Mucosa of rectum (tissue), 2 donors: ENCODE data around the gene HNRNPR.
"Not testable (repeated sequence)": the region's sequence is repeated elsewhere in the genome, so short reads cannot be mapped to it uniquely, and the experiment has no call there.

Experiments
- H3K27ac ChIP-seq, 2 donors: one replicate each; pipeline ENCODE4 v1.7.0; 2013; ENCODE audit warnings: inconsistent platforms in 2 of 2, low read depth in 2 of 2, low read length in 2 of 2
- H3K27me3 ChIP-seq, 2 donors: one replicate each; pipeline ENCODE4 v1.7.0; 2013; ENCODE audit warnings: low read length in 2 of 2; ENCODE audit not compliant: control insufficient read depth in 2 of 2, insufficient read depth in 2 of 2
- H3K36me3 ChIP-seq, 2 donors: one replicate each; pipeline ENCODE4 v1.7.0; 2013; ENCODE audit warnings: low read length in 2 of 2; ENCODE audit not compliant: control insufficient read depth in 2 of 2, insufficient read depth in 2 of 2
- H3K4me1 ChIP-seq, 2 donors: one replicate each; pipeline ENCODE4 v1.7.0; 2013; ENCODE audit warnings: low read length in 2 of 2, mild to moderate bottlenecking in 1 of 2; ENCODE audit not compliant: control insufficient read depth in 2 of 2, insufficient read depth in 2 of 2
- H3K4me3 ChIP-seq, 2 donors: one replicate each; pipeline ENCODE4 v1.7.0; 2013; ENCODE audit warnings: low read length in 2 of 2
- H3K9ac ChIP-seq, 2 donors: one replicate each; pipeline ENCODE4 v1.7.0; 2013; ENCODE audit warnings: low read length in 2 of 2, low read depth in 1 of 2, mild to moderate bottlenecking in 1 of 2
- H3K9me3 ChIP-seq, 2 donors: one replicate each; pipeline ENCODE4 v1.7.0; 2013; ENCODE audit warnings: low read length in 2 of 2; ENCODE audit not compliant: control insufficient read depth in 2 of 2
- donor health status: healthy.
- donor health status: Normal muscosa, but diverticular disease.

HNRNPR gene

DNA sequence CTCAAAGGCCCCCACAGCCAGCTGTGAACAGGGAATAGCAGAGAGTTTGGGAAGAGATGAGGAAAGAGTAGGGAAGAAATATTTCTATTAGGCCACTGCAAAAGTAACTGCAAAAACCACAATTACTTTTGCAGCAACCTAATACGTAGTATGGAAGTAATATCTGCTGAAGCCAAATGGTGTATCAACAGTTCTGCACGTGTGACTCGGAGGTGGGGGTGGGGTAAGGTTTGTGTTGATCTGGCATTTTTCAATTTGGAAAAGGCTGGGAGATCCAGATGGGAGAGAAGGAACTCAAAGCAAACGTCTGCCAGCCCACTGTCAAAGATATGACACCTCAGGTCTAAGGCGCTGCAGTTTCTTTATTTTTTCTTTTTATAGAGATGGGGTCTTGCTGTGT, 36.6 kb upstream of the HNRNPR start:
- peaks cover 33 to 41% of the 10 kb centered on the region in 2 donors for H3K36me3 ChIP-seq
- H3K4me3 ChIP-seq = no peak overlapping the region
- H3K9ac ChIP-seq = no peak overlapping the region
- peaks cover 0 to 3% of the 10 kb centered on the region in 2 donors for H3K27me3 ChIP-seq
- H3K27ac ChIP-seq = no peak overlapping the region
- H3K4me1 ChIP-seq = peaks cover 5% of the 10 kb centered on the region in 2 donors
- H3K9me3 ChIP-seq = no peaks in the 10 kb centered on the region

DNA sequence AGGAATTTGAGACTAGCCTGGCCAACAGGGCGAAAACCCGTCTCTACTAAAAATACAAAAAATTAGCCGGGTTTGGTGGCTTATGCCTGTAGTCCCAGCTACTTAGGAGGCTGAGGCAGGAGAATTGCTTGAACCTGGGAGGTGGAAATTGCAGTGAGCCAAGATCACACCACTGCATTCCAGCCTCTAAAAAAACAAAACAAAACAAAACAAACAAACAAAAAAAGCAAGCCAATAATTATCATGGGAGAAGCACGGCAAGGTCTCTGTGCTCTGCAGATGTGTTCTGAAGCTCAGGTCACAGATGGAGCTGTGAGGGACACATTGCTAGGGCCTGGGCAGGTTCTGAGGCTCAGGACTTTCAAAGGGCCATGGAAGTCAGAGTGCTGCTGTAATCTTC, 36.2 kb upstream of the HNRNPR start:
- H3K9me3 ChIP-seq, H3K9ac ChIP-seq, H3K27me3 ChIP-seq, H3K27ac ChIP-seq, H3K4me1 ChIP-seq, H3K4me3 ChIP-seq: not testable (repeated sequence)
- peaks cover 28 to 36% of the 10 kb centered on the region in 2 donors for H3K36me3 ChIP-seq

DNA sequence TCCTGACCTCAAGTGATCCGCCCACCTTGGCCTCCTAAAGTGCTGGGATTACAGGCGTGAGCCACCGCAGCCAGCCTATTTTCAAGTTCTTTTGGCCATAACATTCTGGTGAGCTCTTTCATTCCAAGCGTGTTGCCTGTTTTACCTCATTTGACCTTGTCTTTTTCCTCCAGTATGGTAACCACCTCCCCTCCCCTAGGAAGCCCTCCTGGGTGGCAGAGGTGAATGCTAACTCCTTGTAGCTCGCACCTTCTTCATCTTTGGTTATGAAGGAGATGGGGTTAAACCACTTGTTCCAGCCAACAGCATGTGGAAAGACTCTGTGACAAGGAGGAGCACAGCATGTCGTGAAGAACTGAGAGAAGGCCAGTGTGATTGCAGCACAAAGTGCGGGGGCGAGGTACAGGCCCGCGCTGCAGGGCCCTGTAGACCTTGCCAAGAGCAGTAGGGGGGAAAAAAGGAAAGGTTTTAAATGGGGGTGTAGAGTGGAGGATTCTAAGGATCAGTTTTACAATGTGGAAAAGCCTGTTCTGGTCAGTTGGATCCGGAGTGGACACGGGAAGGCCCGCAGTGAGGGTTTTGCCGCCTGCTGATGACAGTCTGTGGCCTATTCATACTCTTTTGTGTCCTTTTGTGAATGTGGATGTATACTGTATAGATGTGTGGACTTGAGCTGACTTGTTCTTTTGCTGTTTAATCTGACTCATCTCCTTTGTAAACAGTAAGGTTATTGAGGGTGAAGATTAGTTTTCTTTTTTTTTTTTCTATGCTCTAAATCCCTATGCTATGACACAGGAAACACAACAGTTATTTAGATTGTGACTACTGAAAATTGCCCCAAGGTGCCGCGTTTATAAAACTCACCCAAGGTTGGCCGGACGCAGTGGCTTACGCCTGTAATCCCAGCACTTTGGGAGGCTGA, 33.1 kb upstream of the HNRNPR start:
- Histone ChIP-seq H3K9me3 (no peaks in the 10 kb centered on the region), H3K27me3 (no peaks in the 10 kb centered on the region), H3K36me3 (peaks cover 6 to 12% of the 10 kb centered on the region in 2 donors), H3K9ac (no peak overlapping the region), H3K4me1 (peaks cover 5% of the 10 kb centered on the region in 2 donors), H3K4me3 (no peak overlapping the region), H3K27ac (peak overlapping the region; percentile 32 to 73)

DNA sequence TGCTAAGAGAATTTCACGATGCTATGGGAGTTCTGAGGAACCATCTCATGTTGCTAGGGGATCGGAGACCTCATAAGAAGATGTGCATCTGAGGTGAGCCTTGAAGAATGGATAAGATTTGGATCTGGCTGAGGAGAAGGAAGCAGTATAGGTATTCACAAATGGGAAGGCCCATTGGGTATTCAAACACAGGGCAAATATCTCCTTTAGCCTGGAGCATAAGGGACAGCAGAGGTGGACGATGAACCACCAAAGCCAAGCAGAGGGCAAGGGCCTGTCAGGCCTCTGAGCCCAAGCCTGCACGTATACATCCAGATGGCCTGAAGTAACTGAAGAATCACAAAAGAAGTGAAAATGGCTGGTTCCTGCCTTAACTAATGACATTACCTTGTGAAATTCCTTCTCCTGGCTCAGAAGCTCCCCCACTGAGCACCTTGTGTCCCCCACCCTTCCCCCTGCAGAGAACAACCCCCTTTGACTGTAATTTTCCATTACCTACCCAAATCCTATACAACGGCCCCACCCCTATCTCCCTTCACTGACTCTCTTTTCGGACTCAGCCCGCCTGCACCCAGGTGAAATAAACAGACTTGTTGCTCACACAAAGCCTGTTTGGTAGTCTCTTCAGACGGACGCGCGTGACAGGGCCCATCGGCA, 30.1 kb upstream of the HNRNPR start:
- H3K27ac ChIP-seq, H3K9me3 ChIP-seq, H3K9ac ChIP-seq, H3K36me3 ChIP-seq, H3K27me3 ChIP-seq, H3K4me3 ChIP-seq: not testable (repeated sequence)
- H3K4me1 ChIP-seq = peaks cover 24 to 26% of the 10 kb centered on the region in 2 donors

DNA sequence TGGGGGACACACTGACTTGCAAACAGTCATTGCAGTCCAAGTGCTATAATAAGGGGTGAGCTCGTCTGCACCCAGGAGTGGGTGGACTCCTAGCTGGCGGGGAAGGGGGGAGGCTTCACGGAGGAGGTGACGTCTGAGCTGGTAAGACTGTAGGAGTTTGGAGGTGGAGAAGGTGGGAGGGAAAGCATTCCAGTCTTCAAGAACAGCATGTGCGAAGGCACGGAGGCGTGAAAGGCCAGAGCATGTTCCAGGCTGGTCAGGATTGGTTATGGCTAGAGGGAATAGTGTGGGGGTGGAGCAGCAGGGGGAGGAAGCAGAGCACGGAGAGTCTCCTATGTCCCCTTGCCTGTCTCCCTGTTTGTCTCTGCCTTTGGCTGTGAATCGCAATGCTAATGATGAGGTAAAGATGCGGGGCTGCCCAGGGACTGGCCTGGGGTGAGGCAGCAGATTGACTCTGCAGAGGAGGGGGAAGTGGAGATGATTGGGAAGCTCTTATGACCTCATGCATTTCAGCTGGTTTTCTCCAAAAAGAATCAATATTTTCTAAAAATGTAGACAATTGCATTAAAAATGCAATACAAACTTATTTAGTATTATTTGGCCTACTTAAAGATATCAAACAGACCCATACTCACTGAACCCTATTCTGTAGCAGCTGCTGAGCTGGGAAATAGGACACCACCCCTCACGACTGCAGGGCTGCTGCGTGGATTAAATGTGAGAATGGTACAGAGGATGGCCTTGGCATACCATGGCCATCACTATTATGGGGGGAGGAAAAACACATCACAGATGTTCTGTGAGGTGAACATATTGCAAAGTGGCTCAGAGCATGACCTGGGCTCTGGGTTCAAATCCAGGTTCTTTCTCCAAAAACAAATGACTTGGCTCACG, 28.1 kb upstream of the HNRNPR start:
- Histone ChIP-seq H3K27ac (no peak overlapping the region), H3K4me1 (peaks cover 25 to 29% of the 10 kb centered on the region in 2 donors), H3K36me3 (no peaks in the 10 kb centered on the region), H3K27me3 (no peaks in the 10 kb centered on the region), H3K9me3 (no peaks in the 10 kb centered on the region), H3K4me3 (no peak overlapping the region), H3K9ac (no peak overlapping the region)

DNA sequence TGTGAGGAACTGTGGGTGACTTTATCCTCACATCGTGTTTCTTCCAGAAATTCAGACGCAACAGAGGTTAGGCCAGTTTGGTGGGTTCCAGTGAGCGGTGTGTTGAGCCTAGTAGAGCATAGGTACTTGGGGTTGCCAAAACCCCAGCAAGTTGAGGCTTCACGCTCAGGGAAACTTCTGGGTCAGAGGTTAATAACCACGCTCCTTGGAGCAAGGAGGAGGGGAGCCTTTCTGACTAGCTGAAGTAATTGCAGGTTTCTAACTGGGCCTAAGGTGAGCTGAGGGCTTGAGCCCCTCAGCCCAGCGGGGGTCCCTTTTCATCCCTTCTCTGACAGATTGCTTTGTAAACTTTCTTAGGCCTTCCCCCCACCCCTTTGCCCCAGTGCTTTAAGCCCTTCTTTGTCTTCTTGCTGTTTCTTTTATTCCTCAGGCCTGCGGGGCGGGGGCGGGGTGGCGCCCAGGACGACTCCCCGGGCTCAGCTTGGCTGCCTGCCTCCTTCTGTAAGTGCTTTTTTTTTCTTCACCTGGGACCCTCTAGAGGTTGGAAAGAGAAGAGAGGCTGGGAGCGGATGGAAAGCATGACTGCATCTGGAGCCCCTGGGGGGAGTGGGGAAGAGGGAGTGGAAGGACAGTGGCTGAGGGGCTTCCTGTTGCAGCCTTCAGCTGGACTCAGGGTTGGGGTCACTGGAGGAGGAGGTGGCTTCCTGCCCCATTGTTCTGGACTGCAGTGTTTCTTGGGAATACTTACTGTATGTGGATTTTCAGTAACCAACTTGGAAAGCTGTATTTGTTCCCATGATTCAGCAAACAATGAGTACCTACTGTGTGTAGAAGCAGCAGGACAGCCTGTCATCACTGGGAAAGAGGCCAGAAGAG, 26.9 kb upstream of the HNRNPR start:
- Histone ChIP-seq H3K27me3 (no peaks in the 10 kb centered on the region), H3K4me1 (peaks cover 26 to 33% of the 10 kb centered on the region in 2 donors), H3K4me3 (peak overlapping the region; percentile 25 to 96), H3K9me3 (no peaks in the 10 kb centered on the region), H3K27ac (peak overlapping the region; percentile 95 to 98), H3K36me3 (peaks cover 4 to 7% of the 10 kb centered on the region in 2 donors), H3K9ac (peak overlapping the region in 1 of 2 donors; percentile 14)

DNA sequence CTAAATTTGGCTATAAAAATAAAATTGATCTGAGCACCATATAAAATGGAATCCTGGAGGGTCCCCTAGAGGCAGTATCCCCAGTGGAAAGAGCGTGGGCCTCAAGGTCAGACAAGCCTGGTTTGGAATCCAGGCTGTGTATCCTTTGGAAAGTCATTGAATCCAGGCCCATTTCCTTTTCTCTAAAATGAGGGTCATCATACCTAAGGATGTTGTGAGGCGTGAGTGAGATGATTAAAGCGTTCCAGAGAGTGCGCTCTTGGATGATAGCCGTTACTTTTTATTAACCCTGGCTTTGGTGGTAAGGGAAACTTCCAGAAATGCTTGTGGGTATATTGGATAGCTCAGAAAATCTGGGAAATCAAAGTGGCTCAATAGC, 26.2 kb upstream of the HNRNPR start:
- Histone ChIP-seq H3K36me3 (peaks cover 4 to 7% of the 10 kb centered on the region in 2 donors), H3K27me3 (no peaks in the 10 kb centered on the region), H3K9me3 (no peaks in the 10 kb centered on the region), H3K27ac (peak overlapping the region; percentile 95 to 98), H3K4me3 (peak overlapping the region; percentile 25 to 96), H3K4me1 (peaks cover 26 to 33% of the 10 kb centered on the region in 2 donors), H3K9ac (peak overlapping the region; percentile 28 to 94)

DNA sequence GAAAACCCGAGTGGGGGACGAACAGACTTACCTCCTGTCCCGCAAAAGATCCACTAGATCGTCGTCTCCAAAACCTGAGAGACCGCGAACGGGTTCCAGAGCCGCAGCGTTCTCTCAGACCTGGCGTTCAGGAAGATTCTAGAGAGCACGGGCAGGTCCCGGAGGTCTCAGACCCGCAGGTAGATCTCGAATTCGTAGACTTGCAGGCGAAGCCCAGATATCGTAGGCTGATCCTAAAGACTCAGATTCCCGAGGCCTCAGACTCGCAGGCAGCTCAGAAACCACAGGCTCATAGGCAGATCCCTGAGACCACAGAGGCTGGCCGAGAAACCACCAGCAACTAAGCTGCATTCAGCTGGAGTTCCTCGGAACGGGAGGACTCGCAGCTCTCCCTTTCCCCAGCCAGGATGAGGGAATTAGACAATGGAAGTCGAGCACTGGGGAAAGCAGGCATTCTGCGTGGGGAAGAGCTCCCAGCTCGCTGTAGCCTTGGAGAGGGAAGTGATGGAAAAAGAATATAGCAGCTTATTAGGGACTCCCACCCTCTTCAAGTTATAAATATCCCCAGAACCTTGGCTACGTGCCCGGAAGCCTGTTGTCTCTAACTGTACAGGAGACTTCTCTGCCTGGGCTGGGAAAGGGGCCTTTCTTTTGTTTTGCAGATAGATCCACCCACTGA, 25.4 kb upstream of the HNRNPR start, which contains the start of gene ZNF436:
ZNF436 (minus strand) TSS at position 502 of the 679 bp plus-strand sequence. CDS start 1,831 bp downstream, outside the sequence.
- peaks cover 8 to 9% of the 10 kb centered on the region in 2 donors for H3K36me3 ChIP-seq
- H3K4me1 ChIP-seq = peaks cover 26 to 33% of the 10 kb centered on the region in 2 donors
- H3K4me3 ChIP-seq = peak within 1 kb of the TSS; percentile 83 to 96

More for the DNA sequence above, 25.4 kb upstream of the HNRNPR start, which contains the start of gene ZNF436:
- H3K9ac ChIP-seq = peak within 1 kb of the TSS; percentile 94 to 100
- no peaks in the 10 kb centered on the region for H3K9me3 ChIP-seq
- H3K27me3 ChIP-seq = no peaks in the 10 kb centered on the region
- peak within 1 kb of the TSS; percentile 95 to 98 for H3K27ac ChIP-seq
